Fibroblast of the aortic adventitia (primary cell): ENCODE measurements around the gene FLNB. TPM values are rescaled to one million over a fixed set of nuclear protein-coding genes. Genes with fewer than 3 reads are reported as not detected.

ENCODE experiments used
- DNase-seq: peaks from one replicate; pipeline ENCODE4 v3.0.0-alpha.2; 2010; ENCODE audit warnings: low read depth
- H3K4me3 ChIP-seq: 2 replicates; pipeline ENCODE4 v1.5.1; 2011; ENCODE audit warnings: low read depth, mild to moderate bottlenecking, control low read depth, low read length, moderate library complexity
- total RNA-seq: library from RNA; depleted of rRNA; stranded (reverse); fragments of >200 nt; gene quantifications from 2 replicates; pipeline ENCODE4 v1.2.3, GENCODE V29; 2012; ENCODE audit warnings: low replicate concordance
- TF ChIP-seq, protein P1 (sequence below): IDR thresholded peaks from 2 replicates; pipeline ENCODE4 v1.5.1; 2011; ENCODE audit warnings: mild to moderate bottlenecking, low read length, control low read depth, inconsistent platforms; ENCODE audit not compliant: insufficient read depth

The FLNB gene
- total RNA-seq, 1 donor = 69.0 TPM

DNA sequence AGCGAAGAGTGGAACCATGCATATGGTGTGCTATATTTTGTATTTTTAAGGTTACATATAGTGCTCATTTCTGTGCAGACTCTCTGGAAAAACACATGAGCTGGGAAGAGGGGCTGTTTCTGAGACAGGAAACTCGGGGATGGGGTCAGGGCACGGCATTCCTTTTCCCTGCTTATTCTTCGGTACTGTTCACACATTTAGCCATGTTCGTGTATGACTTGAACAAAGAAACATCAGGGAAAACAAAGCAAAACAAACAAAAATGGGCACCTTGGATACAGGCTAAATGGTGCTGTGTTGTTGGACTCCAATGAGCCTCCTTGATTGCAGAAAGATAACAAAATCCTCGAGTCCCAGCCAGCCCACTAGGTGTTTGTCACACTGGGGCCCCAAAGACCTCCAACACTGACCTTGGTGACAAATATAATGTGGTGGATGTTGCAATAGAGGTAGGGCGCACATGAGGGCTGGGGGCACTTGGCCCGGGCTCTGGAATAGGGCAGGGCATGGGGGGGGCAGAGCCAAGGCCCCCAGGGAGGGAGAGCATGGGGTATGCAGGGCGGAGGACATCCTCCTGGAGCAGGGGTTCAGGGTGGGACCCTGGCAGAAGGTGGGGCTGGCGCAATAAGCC lies 183.3 kb downstream of the FLNB start:
- no peak overlapping the region for H3K4me3 ChIP-seq
- no peak for DNase-seq
- TF ChIP-seq, protein P1, sequence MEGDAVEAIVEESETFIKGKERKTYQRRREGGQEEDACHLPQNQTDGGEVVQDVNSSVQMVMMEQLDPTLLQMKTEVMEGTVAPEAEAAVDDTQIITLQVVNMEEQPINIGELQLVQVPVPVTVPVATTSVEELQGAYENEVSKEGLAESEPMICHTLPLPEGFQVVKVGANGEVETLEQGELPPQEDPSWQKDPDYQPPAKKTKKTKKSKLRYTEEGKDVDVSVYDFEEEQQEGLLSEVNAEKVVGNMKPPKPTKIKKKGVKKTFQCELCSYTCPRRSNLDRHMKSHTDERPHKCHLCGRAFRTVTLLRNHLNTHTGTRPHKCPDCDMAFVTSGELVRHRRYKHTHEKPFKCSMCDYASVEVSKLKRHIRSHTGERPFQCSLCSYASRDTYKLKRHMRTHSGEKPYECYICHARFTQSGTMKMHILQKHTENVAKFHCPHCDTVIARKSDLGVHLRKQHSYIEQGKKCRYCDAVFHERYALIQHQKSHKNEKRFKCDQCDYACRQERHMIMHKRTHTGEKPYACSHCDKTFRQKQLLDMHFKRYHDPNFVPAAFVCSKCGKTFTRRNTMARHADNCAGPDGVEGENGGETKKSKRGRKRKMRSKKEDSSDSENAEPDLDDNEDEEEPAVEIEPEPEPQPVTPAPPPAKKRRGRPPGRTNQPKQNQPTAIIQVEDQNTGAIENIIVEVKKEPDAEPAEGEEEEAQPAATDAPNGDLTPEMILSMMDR = no peak

DNA sequence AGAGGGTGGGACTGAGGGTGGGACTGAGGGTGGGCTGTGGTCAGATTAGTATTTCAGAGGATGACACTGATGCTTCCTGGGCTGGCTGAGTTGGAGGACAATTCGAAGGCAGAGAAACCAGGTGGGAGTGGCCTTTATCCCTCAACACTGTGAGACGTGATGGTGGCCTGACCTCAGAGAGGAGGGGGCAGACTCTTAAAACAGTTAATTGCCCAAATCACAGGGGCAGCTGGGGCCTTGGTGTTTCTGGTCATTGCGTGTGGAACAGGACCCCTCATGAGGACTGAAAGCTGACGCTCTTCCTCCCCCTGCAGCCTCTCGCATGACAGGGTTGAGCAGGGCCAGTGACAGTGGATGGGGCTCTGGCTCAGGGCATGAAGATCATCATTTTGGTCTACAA lies 183.8 kb downstream of the FLNB start:
- no peak overlapping the region for H3K4me3 ChIP-seq
- TF ChIP-seq, protein P1 = no peak
- DNase-seq = no peak

DNA sequence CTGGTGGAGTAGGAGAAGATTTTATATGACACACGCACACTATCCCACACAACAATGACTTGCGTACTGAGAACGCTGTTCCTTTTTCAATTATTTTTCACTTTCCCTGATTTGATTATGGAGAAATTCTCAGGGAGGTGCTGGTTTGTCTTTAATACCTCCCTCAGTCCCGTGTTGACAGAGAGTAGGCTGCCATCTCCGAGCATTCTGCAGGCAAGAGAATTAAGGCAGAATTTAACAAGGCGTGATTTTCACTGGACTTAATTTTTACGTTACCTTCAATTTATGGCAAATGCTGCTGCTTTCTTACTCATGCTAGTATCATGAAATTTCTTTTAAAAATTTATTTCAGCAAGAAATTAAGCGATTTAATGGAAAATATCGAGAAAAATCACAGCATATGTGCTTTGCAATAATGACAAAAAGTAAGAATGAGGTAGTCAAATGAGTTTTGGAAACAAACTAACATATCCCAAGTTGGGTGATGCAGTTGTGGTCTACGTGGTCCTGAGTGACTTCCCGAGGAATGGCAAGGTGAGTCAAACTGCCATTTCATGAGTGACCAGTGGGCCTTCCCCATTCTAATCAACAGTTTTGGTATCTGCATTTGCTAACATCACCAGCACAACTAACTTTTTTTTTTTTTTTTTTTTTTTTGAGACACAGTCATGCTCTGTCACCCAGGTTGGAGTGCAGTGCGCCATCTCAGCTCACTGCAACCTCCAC lies 185.6 kb downstream of the FLNB start:
- H3K4me3 ChIP-seq = no peak overlapping the region
- DNase-seq = no peak
- TF ChIP-seq, protein P1 = no peak

DNA sequence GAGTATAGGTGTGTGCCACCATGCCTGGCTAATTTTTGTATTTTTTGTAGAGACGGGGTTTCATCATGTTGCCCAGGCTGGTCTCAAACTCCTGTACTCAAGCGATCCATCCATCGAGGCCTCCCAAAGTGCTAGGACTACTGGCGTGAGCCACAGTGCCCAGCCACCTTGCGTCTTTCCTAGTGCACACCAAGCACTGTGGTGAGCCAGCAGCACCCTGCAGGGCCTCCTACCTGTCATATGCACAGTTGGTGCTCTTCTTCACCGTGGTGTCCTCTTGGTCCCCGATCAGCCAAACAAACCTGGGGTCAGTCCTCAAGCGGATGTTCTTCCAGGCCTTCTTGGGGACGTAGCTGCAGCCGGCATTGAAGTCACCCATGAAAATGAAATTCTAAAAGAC lies 189.4 kb downstream of the FLNB start:
- no peak for DNase-seq
- TF ChIP-seq, protein P1 = no peak
- H3K4me3 ChIP-seq = no peak overlapping the region

DNA sequence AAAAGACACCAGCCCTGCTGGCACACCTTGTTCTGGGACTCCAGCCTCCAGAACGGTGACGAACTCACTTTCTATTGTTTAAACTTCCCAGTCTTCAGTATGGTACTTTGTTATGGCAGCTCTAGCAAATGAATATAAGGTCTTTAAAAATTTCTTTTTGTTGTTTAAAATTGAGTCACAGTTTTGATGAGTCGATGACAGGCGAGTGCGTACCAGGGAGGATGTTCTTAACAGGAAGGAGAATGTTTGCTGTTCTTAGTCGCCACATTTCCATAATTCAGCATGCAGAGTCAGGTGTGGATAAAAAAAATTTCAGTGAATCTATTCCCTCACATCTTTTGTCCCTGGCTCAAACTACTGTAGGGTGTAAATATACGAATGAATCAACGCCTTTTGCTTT lies 190.1 kb downstream of the FLNB start:
- TF ChIP-seq, protein P1 = no peak
- H3K4me3 ChIP-seq = no peak overlapping the region
- DNase-seq = no peak

DNA sequence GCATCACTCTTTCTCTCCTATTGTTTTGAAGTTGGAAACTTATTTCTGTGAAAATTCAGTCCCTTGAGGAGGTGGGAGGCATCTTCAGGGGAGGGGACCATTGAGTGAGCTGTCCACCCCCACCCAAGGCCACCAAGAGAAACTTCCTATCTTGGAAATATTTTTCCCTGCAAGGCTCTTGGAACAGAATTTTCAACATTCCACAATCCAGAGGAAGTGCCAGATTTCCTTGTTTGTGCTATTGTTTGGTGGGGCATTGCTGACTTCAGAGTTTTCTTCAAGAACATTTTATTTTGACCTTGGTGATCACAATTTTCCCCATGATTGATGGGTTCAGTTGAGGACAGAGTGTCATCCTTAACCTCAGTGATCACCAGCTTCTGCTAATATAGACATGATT lies 190.6 kb downstream of the FLNB start:
- peak; percentile 35 for DNase-seq
- no peak overlapping the region for H3K4me3 ChIP-seq
- TF ChIP-seq, protein P1 = no peak
